NOMO-1 treated with DMSO at 0.1 percent for 48 hours (cell line): ENCODE measurements around the gene DPP6.

Source experiments
- DNase-seq: peaks from one replicate; lab custom pipeline; 2025; ENCODE audit not compliant: unreplicated experiment; lab: John Stamatoyannopoulos, UW

The DPP6 gene

DNA sequence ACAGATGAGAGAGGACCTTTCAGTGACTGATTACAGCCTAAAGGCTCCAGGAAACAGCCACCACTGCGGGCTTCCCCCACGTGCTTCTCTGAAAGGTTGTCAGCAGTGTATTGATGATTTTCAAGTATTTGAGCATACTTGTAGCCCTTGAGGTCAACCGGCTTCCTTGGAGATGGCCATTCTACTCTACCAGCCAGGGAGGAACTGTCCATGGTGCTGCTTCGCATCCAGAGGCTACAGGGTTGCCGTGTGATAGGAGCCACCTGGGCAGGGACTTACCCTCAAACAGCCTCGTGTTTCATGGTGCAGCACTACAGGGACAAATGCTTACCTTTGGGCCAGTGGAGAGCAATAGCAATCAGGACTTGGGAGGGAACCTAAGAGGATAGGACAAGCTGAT, 179.5 kb downstream of the DPP6 start:
- DNase-seq: no peak

GRCh38 chr7:154232700-154233099, 180.5 kb downstream of the DPP6 start:
- no peak for DNase-seq

DNA sequence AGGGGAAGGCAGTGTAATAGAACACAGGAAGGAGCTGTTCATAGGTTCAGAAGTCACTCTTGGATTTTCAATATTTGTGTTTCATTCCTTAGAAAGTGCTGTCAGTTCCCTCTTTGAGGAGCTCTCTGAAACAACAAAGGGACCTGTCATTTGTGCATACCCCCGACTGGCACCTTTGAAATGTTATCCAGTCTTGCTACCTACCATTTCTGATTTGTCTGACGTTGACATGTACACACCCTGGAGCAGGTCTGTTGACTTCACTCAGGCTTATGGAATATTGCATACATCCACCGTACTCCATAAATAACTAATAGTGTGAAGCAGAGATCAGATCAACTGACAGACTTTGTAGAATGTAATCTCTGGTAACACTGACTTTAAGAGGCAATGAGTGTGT, 189.8 kb downstream of the DPP6 start:
- DNase-seq: no peak

- DNase-seq: no peak
These were observed 190.5 kb downstream of the DPP6 start for GRCh38 chr7:154242709-154243108.

DNA sequence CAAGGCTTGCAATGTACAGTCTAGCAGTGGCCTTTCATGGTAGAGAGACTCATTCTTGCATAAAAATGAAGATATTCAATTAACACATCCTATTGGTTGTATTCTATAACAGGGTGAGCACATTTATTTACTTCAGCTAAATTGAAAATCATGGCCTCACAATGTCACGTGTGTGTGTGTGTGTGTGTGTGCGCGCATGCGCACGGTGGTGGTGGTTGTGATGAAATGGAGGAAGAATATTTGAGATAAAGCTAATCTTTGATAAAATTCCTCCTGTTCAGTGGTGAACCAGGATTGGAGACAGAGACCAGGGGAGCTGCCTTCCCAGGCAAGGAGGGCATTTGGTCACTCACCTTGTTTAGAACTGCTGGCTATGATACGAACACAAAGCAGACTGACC, 199.8 kb downstream of the DPP6 start:
- no peak for DNase-seq

DNA sequence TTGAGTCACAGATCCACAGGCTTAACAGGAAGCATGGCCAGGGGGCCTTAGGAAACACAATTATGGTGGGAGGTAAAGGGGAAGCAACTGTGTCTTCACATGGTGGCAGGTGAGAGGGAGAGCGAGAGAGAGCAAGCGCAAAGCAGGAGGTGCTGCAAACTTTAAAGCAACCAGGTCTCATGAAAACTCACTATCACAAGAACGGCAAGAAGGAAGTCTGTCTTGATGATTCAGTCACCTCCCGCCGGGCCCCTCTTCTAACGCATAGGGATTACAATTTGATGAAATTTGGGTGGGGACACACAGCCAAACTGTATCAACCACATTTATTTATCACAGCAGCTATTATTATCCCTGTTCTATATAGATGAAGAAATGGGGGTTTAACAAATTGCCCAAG, 201.6 kb downstream of the DPP6 start:
- DNase-seq: no peak

DNA sequence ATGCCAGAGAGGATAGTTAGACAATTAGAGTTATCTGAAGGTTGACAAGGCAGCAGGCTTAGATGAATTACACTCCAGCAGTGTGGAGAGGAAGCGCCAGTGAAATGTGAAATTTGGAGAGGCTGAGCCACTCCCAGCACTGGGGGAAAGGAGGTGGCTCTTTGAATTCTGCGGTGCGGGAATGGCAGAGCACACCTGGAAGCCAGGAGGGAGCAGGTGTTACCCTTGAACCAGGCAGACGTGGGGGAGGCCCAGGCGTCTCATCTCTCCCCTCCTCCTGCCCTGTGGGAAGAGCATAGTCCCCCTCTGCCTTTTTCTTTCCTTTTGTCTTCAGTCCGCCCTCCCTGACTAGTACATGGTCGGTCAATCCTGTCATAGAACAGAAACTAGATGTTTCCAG, 203.1 kb downstream of the DPP6 start:
- no peak for DNase-seq

DNA sequence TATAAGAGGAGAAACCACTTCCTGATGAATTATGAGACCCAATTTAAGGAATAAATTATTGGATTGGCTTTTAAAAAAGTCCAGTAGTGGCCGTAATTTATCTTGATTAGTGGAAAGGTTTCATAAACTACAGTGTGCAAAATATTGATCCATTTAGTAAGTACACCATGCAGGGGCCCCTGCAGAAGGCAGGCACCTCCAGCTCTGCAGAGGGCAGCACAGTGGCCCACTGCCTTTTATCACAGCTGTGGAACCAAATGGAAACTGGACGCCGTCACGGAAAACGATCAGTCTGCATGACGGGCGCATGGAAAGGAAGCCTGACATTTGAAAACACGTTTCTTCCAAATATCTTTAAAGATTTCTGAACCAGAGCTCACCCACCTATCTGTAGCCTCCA, 204.0 kb downstream of the DPP6 start:
- DNase-seq: no peak

DNA sequence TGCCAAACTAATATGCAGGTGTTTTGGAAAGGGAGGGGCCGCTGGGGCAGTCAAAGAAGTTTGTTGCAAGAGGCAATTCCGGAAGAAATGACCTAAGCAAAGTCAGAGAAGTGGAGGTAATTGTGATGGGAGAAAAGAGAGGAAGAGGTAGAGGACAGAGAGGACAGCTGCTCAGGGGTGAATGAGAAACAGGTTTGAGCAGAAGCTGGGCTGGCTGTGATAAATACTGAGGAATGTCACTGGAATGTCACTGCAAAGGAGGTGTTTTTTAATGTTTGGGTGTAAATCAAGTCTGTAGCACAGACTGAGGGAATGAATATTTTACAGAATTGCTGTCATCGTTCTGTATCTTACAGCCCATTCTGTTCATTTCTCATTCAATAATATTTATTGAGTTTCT, 207.2 kb downstream of the DPP6 start:
- no peak for DNase-seq

DNA sequence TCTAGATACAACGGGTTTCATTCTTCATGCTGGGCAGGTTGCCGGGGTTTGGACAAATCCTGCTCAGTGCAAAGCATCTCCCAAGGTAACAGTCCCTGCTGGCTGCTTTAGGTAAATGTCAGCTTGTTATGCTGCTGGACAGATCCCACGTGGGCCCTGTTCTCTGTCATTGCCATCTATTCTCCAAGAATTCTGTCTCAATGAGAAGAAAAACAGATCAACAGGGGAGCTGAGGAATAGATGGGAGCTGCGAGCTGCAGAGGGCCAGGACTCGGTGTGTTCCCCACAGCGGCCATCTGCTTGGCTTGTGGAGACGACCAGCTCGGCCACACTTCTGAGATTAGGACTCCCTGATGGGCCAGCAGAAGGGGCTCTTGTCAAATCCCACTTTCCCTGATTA, 235.2 kb downstream of the DPP6 start:
- no peak for DNase-seq

DNA sequence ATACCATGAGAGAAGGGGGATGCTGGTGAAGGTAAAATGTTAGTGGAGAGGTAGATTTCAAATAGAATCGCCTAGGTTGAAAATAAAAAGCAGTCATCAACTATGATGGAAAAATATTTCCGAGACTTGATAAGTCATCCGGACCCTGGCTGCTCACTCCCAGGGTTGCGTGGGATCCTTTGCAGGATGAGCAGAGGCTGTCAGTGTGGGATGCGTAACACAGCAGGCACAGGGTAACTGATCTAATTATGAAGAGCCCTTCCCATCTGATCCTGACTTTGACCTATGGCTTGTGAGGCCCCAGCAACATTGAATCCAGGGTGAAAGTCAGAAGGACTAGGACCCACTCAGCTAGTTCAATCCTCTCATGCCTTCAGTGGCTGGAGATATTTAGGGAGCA, 236.9 kb downstream of the DPP6 start:
- DNase-seq: no peak

GRCh38 chr7:154296443-154296842, 244.2 kb downstream of the DPP6 start:
- DNase-seq: no peak

- DNase-seq: no peak
These were observed 247.5 kb downstream of the DPP6 start for GRCh38 chr7:154299736-154300135.

DNA sequence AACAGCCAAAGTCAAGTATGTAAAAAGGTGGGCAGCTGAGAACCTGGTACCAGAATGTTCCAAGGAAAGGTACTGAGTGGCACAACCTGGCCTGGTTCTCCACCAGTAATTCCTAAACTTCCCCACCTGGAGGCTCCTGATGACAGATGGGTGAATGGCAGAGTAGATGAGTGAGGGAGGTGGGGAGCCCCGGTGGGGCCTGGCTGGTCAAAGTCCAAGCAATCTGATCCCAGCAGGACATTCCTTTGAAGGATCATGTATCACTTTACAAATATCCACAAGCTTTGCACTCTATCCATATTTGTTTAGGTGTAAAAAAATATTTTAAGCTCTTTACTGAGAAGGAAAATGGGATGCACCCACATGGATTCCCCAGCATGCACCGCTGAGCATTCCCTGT, 250.2 kb downstream of the DPP6 start:
- no peak for DNase-seq

- no peak for DNase-seq
These were observed 252.0 kb downstream of the DPP6 start for GRCh38 chr7:154304231-154304630.

DNA sequence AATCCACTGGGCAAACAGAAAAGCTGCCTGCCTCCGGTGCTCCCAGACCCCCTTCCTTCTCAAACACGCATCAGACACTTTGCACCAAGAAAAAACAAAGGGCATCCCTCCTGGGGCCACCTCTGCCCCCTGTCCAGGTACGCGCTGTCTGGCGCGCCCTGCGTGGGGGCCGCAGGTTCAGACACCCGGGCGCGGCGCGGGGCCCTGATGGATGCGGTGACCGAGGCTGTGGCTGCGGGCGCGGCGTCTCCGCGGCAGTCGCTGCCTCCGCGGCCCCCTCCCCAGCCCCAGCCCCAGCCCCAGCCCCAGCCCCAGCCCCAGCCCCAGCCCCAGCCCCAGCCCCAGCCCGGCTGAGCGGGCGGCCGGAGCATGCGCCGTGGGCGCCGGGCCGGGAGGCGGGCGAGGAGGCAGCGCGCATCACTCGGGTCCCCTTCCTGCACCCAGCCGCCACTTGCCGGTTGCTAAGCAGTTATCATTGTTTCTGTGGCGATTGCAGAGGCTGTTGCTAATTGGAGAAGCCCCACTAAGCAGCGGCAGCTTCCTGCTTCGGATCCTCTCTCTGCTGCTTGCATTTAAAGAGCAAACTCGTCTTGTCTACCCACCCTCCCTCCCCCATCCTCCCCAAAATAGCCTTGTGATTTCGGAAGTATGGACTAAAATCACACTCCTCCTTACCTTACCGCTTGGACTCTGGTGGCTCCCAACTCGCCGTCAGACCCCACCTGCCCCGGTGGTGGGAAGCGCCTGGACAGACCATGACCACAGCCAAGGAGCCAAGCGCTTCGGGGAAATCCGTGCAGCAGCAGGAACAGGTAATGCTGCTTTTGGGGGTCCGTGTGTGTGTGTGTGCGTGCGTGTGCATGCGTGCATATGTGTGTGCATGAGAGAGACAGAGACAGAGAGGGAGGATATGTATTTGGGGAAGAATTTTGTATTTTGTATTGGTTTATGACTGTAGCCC, 252.8 kb downstream of the DPP6 start:
- DNase-seq: no peak

DNA sequence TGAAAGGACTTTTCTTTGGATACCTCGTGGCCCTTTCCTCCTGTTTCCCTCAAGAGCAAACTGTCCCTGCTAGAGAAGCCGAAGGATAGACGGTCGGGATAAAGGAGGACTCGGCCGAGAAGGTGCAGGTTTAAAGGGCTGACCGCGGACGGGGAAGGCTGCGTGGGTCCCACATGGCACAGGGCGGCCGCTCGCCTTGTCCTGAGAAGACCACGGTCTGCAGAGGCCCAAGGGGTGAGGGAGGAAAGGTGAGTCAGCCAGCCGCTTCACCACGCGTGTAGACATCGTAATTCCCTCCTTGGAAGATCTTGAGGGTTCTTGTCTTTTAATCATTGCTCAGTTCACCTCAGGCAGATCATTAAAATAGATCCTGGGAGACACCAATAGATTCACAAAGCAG, 253.8 kb downstream of the DPP6 start:
- no peak for DNase-seq

GRCh38 chr7:154308928-154309327, 256.7 kb downstream of the DPP6 start:
- DNase-seq: no peak

DNA sequence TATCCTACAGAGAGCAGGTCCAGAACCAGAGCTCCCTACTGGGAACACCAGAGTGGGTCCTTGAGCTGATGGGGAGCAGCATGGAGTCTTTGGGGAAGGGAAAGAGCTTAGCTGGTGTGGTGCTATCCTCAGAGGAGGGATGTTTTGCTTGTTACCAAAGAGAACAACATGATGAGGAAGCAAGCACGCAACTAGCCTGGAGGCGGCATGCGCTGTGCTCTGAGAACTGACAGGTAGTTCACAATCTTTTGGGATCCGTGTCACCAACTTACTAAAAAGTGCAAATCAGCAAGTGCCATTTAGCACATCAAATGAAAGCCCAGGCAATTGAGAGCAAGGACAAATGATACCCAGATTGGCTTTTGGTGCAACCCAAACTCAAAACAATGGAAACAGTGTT, 257.9 kb downstream of the DPP6 start:
- DNase-seq: no peak

- no peak for DNase-seq
These were observed 272.0 kb downstream of the DPP6 start for GRCh38 chr7:154324196-154324595.

GRCh38 chr7:154326421-154326820, 274.2 kb downstream of the DPP6 start:
- no peak for DNase-seq

GRCh38 chr7:154330318-154330717, 278.1 kb downstream of the DPP6 start:
- DNase-seq: no peak
